B cell (primary cell): ENCODE data around the gene UGGT1. TPM values are rescaled to one million over a fixed set of nuclear protein-coding genes. Genes with fewer than 3 reads are reported as not detected.

Experiments used
- ATAC-seq: fragments of 200-7000 bp; cut with Tn5 transposase; one replicate; pipeline ENCODE4 v1.10.0; 2021; ENCODE audit warnings: low read depth, mild to moderate bottlenecking, moderate number of reproducible peaks, moderate library complexity
- CTCF ChIA-PET: fragments of 350-600 bp; sonication (Branson Sonifier 250); formaldehyde crosslinking; loops from one replicate; lab custom pipeline; 2021; ENCODE audit warnings: antibody characterized with exemption, inconsistent platforms; lab: Charles Lee
- POLR2A ChIA-PET: fragments of 350-600 bp; sonication (Branson Sonifier 250); formaldehyde crosslinking; loops from one replicate; lab custom pipeline; 2021; ENCODE audit warnings: antibody characterized with exemption; lab: Charles Lee
- DNase-seq: peaks from one replicate; pipeline ENCODE4 v3.0.0; 2013
- H2AFZ ChIP-seq: 2 replicates; pipeline ENCODE4 v1.6.1; 2012; ENCODE audit warnings: mild to moderate bottlenecking, low read depth, low read length; ENCODE audit not compliant: insufficient read depth, poor library complexity, severe bottlenecking
- H3K27ac ChIP-seq, 2 donors: 1 replicate in 1 of 2; 2 replicates in 1 of 2; pipeline ENCODE4 v1.5.1; 2012 to 2013; ENCODE audit warnings: low read length in 2 of 2, mild to moderate bottlenecking in 2 of 2, moderate library complexity in 1 of 2
- H3K27me3 ChIP-seq, 4 experiments: fragments of 200-600 bp in 1 of 4; sonication (generic) in 1 of 4; replicated peaks in 1 of 4; 1 replicate in 2 of 4; 2 replicates in 2 of 4; pipeline versions ENCODE4 v1.6.1 to v1.7.0; 2013 to 2016; ENCODE audit warnings: low read length in 3 of 4, mild to moderate bottlenecking in 2 of 4, mixed read lengths in 1 of 4, moderate library complexity in 1 of 4; ENCODE audit not compliant: insufficient read depth in 4 of 4, control insufficient read depth in 3 of 4; ENCODE audit errors: control extremely low read depth in 1 of 4
- H3K36me3 ChIP-seq, 2 experiments: replicated peaks in 1 of 2; 1 replicate in 1 of 2; 2 replicates in 1 of 2; pipeline versions ENCODE4 v1.6.1 to v1.7.1; 2013; ENCODE audit warnings: low read length in 1 of 2; ENCODE audit not compliant: insufficient read depth in 2 of 2, control insufficient read depth in 1 of 2; ENCODE audit errors: control extremely low read depth in 1 of 2, extremely low read depth in 1 of 2
- H3K4me1 ChIP-seq, 2 donors: fragments of 200-600 bp in 1 of 2; sonication (generic) in 1 of 2; 1 replicate in 1 of 2; 2 replicates in 1 of 2; pipeline versions ENCODE4 v1.5.1 to v1.6.1; 2013 to 2017; ENCODE audit warnings: low read length in 2 of 2; ENCODE audit not compliant: control insufficient read depth in 2 of 2, insufficient read depth in 2 of 2
- H3K4me2 ChIP-seq: replicated peaks from 2 replicates; pipeline ENCODE3; 2012; ENCODE audit warnings: mild to moderate bottlenecking, low read depth, low read length; ENCODE audit not compliant: poor library complexity, severe bottlenecking
- H3K4me3 ChIP-seq, 5 experiments: fragments of 200-600 bp in 1 of 5; sonication (generic) in 1 of 5; 1 replicate in 3 of 5; 2 replicates in 2 of 5; pipeline versions ENCODE4 v1.5.1 to v1.7.0; 2011 to 2016; ENCODE audit warnings: low read length in 4 of 5, mild to moderate bottlenecking in 4 of 5, low read depth in 2 of 5, control low read depth in 1 of 5, moderate library complexity in 1 of 5; ENCODE audit not compliant: insufficient read depth in 1 of 5; ENCODE audit errors: control extremely low read depth in 1 of 5, extremely low read depth in 1 of 5
- H3K79me2 ChIP-seq: fragments of 200-600 bp; sonication (generic); one replicate; pipeline ENCODE4 v1.6.0; 2016; ENCODE audit warnings: low read length; ENCODE audit not compliant: control insufficient read depth, insufficient read depth
- H3K9ac ChIP-seq: fragments of 200-600 bp; sonication (generic); 2 replicates; pipeline ENCODE4 v1.6.1; 2017; ENCODE audit warnings: mild to moderate bottlenecking, low read length, moderate library complexity
- H3K9me3 ChIP-seq, 3 donors: one replicate each; pipeline versions ENCODE4 v1.6.1 to v1.7.1; 2013; ENCODE audit warnings: low read length in 2 of 3; ENCODE audit not compliant: control insufficient read depth in 2 of 3, insufficient read depth in 1 of 3; ENCODE audit errors: control extremely low read depth in 1 of 3
- H4K20me1 ChIP-seq: 2 replicates; pipeline ENCODE4 v1.6.0; 2012; ENCODE audit warnings: mild to moderate bottlenecking, low read length; ENCODE audit not compliant: insufficient read depth, control insufficient read depth, poor library complexity, severe bottlenecking
- H3K27ac Mint-ChIP-seq: one replicate; pipeline ENCODE4 v1.8.0; 2021; ENCODE audit warnings: mixed read lengths
- H3K27me3 Mint-ChIP-seq: one replicate; pipeline ENCODE4 v1.8.0; 2021; ENCODE audit warnings: mixed read lengths
- H3K4me1 Mint-ChIP-seq: one replicate; pipeline ENCODE4 v1.8.0; 2021; ENCODE audit warnings: mixed read lengths
- H3K4me3 Mint-ChIP-seq: one replicate; pipeline ENCODE4 v1.8.0; 2021; ENCODE audit warnings: mixed read lengths
- H3K9me3 Mint-ChIP-seq: one replicate; pipeline ENCODE4 v1.8.0; 2022; ENCODE audit warnings: mixed read lengths; ENCODE audit not compliant: insufficient read depth
- EZH2 ChIP-seq: IDR thresholded peaks from 2 replicates; pipeline ENCODE4 v1.6.1; 2012; ENCODE audit warnings: borderline replicate concordance, low read depth, mild to moderate bottlenecking, moderate library complexity, low read length; ENCODE audit not compliant: insufficient read depth, poor library complexity, severe bottlenecking
- WGBS: methylation state at CpG from one replicate; pipeline ENCODE4 v1.1.5; 2013; ENCODE audit warnings: missing lambda C conversion rate; ENCODE audit not compliant: insufficient coverage; 5-methylcytosine and 5-hydroxymethylcytosine counted together
- intact Hi-C: fragments of 100-400 bp; cut with micrococcal nuclease; formaldehyde crosslinking; loops from one replicate; pipeline ENCODE4 v1.10.0; 2022
- polyA plus RNA-seq: library from polyadenylated mRNA; depleted of rRNA; stranded (reverse); fragments of >200 nt; gene quantifications from 2 replicates; pipeline ENCODE4 v1.2.3, GENCODE V29; 2012
- total RNA-seq, 2 donors: library from RNA; stranded (reverse); fragments of 120-200 nt in 1 of 2; gene quantifications; 1 replicate in 1 of 2; 2 replicates in 1 of 2; pipeline versions ENCODE4 v1.2.3 to v1.2.4, GENCODE V29; 2013 to 2022
- TF ChIP-seq, protein P1 (sequence below): fragments of 200-600 bp; IDR thresholded peaks from one replicate; pipeline ENCODE4 v1.8.0; 2022; ENCODE audit warnings: antibody characterized with exemption, mild to moderate bottlenecking

The UGGT1 gene
- total and polyA plus RNA-seq, 2 donors (not counting 1 experiment from before 2014, with no cell fraction given) = 8.5 to 44.1 TPM

DNA sequence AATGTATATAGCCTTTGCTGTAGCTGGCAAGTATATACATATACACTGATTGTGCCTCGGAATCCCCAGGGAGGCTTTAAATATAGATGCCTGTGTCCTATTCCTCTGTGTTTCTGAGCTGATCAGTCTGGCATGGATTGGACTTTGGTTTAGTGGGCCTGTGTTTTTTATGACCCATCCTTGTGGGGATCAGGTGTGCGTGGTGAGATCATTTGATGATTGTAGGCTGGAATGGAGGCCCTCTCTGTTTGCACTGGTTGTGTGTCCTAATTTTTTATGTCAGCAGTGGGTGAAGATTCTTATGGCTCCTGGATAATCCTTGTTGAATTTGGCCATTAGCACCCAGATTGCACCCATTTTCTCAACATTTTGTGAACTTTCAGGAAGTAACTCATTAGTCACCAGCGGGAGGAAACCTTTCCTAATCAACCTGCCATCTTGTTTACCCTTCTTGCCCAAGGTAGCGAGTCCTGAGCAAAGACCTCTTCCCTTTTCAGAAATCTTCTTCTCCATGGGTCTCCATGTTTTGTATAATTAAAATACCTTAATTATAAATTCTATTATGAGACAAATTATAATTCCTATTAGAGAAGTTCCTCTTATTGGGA is 75.8 kb downstream of the UGGT1 start:
- no peaks in the 10 kb centered on the region for H3K4me1 ChIP-seq
- no peak for DNase-seq
- no peak for ATAC-seq
- no peak overlapping the region for H2AFZ ChIP-seq
- H3K9ac ChIP-seq = no peak overlapping the region
- intact Hi-C loops = no loop called here
- H3K4me3 Mint-ChIP-seq = no peak overlapping the region
- H3K9me3 Mint-ChIP-seq = no peaks in the 10 kb centered on the region
- H3K9me3 ChIP-seq = no peaks in the 10 kb centered on the region
- no peaks in the 10 kb centered on the region for H3K27me3 Mint-ChIP-seq
- no peaks in the 10 kb centered on the region for H3K27me3 ChIP-seq
- ChIA-PET CTCF (interaction anchor here (1.0 kb wide), 1 partner anchor 16 kb away, joined by 3 read pairs; no protein-coding TSS in a partner anchor), POLR2A (no interaction called here)
- no peaks in the 10 kb centered on the region for H3K79me2 ChIP-seq
- H3K4me1 Mint-ChIP-seq = peaks cover 2% of the 10 kb centered on the region
- WGBS = 100% methylated on average over 3 of the region's 4 CpGs
- H3K27ac ChIP-seq = no peak overlapping the region
- H3K36me3 ChIP-seq = peaks cover 0 to 77% of the 10 kb centered on the region in 2 experiments
- H4K20me1 ChIP-seq = no peaks in the 10 kb centered on the region
- no peak overlapping the region for H3K4me2 ChIP-seq
- H3K4me3 ChIP-seq = no peak overlapping the region
- H3K27ac Mint-ChIP-seq = no peak overlapping the region
- TF ChIP-seq EZH2 = no peak
- TF ChIP-seq, protein P1, sequence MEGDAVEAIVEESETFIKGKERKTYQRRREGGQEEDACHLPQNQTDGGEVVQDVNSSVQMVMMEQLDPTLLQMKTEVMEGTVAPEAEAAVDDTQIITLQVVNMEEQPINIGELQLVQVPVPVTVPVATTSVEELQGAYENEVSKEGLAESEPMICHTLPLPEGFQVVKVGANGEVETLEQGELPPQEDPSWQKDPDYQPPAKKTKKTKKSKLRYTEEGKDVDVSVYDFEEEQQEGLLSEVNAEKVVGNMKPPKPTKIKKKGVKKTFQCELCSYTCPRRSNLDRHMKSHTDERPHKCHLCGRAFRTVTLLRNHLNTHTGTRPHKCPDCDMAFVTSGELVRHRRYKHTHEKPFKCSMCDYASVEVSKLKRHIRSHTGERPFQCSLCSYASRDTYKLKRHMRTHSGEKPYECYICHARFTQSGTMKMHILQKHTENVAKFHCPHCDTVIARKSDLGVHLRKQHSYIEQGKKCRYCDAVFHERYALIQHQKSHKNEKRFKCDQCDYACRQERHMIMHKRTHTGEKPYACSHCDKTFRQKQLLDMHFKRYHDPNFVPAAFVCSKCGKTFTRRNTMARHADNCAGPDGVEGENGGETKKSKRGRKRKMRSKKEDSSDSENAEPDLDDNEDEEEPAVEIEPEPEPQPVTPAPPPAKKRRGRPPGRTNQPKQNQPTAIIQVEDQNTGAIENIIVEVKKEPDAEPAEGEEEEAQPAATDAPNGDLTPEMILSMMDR = no peak

DNA sequence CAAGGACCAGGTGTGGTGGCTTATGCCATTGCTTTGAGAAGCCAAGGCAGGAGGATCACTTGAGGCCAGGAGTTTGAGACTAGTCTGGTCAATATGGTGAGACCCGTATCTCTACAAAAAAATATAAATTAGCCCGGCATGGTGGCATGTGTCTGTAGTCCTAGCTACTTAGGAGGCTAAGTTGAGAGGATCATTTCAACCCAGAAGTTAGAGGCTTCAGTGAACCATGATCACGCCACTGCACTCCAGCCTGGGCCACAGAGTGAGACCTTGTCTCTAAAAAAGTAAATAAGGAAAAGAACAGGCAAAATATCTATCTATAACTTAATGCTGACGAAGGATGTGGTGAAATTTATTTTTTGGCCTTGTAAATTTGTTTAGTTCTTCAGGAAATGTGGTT is 78.1 kb downstream of the UGGT1 start:
- ATAC-seq = no peak
- intact Hi-C loops = no loop called here
- H3K36me3 ChIP-seq = peaks cover 7 to 88% of the 10 kb centered on the region in 2 experiments

More for the DNA sequence above, 78.1 kb downstream of the UGGT1 start:
- DNase-seq = no peak
- Histone ChIP-seq H3K4me1 (no peaks in the 10 kb centered on the region), H3K79me2 (no peaks in the 10 kb centered on the region), H4K20me1 (no peaks in the 10 kb centered on the region), H3K27ac (no peak overlapping the region), H3K4me3 (no peak overlapping the region), H3K27me3 (no peaks in the 10 kb centered on the region), H3K9ac (no peak overlapping the region), H3K4me2 (no peak overlapping the region), H3K9me3 (no peaks in the 10 kb centered on the region), H2AFZ (no peak overlapping the region)
- no peak overlapping the region for H3K27ac Mint-ChIP-seq
- H3K27me3 Mint-ChIP-seq = no peaks in the 10 kb centered on the region
- ChIA-PET CTCF (no interaction called here), POLR2A (no interaction called here)
- H3K9me3 Mint-ChIP-seq = no peaks in the 10 kb centered on the region
- peaks cover 2% of the 10 kb centered on the region for H3K4me1 Mint-ChIP-seq
- no CpG with 5 or more reads among the region's 4 CpGs for whole genome bisulfite sequencing
- no peak overlapping the region for H3K4me3 Mint-ChIP-seq
- no peak for TF ChIP-seq EZH2
- TF ChIP-seq, protein P1 = no peak
